HG03378 (cell line): ENCODE data around the gene PPP2R5E.
"Not testable (repeated sequence)": the region's sequence is repeated elsewhere in the genome, so short reads cannot be mapped to it uniquely, and the experiment has no call there.

Experiments used
- ATAC-seq: cut with Tn5 transposase; IDR thresholded peaks from one replicate; pipeline ENCODE4 v1.9.1; 2021; ENCODE audit warnings: mild to moderate bottlenecking, moderate library complexity; ENCODE audit not compliant: unreplicated experiment

PPP2R5E gene

GRCh38 chr14:63543000-63543825, at the start of gene PPP2R5E:
PPP2R5E (minus strand) TSS chr14:63543377; CDS start chr14:63539685, 3,692 bp downstream.
- peak; percentile 94 for ATAC-seq

DNA sequence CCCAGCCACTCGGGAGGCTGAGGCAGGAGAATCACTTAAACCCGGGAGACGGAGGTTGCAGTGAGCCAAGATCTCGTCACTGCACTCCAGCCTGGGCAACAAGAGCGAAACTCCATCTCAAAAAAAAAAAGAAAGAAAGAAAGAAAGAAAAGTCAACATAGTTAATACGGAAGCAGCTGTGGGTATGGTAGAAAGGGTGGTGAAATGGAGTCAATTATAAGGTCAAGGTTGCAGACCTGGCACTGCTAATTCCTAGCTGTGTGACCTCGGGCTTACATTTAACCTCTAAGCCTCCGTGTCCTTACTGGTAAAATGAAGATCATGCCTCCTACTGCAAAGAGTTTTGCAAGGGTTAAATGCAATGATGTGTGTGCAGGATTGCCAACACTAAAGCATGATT, 39.9 kb upstream of the PPP2R5E start:
- not testable (repeated sequence) for ATAC-seq

- ATAC-seq, result no peak
These were observed 38.3 kb upstream of the PPP2R5E start for GRCh38 chr14:63581491-63581890.

DNA sequence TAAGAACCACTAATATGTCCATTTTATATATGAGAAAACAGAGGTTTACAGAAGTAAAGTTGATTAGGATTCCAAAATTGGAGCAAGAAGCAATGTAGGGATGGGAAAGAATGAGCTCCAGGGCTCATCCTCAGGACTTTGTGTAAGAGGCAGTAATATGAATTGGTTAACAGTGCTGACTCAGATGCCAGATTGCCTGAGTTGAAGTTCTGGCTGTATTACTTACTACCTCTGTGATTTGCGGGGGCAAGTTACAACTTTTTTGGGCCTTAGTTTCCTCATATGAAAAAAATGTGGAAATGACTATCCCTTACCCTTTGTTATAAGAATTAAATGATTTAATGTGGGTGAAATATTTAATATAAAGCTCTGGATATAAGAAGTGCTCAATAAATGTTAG, 35.1 kb upstream of the PPP2R5E start:
- no peak for ATAC-seq

DNA sequence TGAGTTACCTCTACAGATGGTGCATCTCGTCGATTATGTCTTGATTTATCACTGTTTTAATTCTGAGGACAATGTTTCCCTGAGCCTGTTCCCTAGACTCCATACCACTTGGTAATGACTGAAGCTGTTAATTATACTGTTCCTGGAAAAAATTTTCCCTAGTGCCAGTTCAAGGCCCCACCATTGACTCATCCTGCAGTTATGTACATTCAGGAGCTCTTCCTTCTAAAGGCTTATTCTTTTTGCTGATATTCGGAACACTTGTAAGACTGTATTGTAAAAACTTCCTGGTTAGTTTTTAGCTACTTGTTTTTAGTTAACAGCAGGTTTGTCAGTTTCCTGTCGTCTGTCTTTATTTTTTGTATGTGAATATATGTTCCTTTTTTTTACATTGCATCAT, 30.4 kb upstream of the PPP2R5E start:
- ATAC-seq, result no peak

DNA sequence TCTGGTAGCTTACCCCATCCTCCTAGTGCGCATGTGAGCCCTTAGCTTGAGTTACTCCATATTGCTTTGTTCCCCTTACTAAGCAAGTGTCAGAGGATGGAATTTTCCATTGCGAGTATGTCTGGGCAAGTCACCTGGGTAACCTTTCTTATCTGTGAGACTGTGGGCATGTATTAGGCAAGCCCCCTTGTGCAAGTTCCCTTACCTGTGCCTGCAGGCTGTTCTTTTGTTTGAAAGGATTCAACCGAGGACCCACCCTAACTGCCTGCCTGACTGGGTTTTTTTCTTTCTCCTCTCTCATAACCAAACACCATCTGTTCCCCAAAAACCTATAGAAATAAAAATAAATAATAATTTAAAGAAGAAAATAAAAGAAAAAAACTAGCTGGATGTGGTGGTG, 22.3 kb upstream of the PPP2R5E start:
- ATAC-seq, result no peak

- no peak for ATAC-seq
These were observed 21.1 kb upstream of the PPP2R5E start for GRCh38 chr14:63564318-63564717.

DNA sequence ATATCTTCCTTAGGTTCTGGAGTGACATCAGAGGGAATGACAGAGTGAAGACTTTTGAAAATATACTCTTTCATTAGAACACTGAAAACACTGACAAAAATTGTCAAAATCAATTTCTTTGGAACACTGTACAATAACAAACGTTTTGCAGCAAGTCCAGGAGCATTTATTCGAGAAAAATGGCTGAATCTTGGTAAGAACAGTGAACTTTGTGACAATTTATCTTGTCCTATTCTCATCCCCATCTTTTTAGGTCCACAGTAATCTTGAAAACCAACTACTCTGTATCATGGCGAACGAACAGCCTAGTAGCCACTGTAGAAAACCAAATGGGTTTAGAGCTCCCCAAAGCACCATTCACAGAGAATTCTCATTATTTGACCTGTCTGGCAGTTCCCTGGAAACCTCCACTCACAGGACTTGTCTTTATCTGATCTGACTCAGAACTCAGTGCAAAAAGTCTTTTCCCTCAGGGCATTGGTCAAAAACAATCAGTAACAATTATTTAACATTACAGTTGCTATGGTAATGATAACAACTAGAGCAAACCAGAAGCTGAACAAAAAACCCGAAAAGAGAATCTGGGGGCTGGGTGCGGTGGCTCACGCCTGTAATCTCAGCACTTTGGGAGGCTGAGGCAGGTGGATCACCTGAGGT, 20.3 kb upstream of the PPP2R5E start:
- no peak for ATAC-seq

GRCh38 chr14:63562405-63562804, 19.2 kb upstream of the PPP2R5E start:
- no peak for ATAC-seq

DNA sequence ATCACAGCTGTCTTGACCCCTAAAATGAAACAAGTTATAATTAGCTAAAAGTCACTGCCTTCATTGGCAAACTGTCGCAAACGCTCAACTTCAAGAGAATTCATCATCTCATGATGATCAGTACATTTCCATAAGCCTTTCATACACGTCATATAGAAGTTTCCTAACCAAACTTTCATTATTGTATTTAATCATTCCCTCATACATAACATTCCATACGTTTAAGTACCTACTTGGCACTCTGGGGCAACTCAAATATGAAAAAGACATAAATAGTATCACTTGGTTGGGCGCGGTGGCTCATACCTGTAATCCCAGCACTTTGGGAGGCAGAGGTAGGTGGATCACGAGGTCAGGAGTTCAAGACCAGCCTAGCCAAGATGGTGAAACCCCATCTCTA, 12.4 kb upstream of the PPP2R5E start:
- no peak for ATAC-seq

DNA sequence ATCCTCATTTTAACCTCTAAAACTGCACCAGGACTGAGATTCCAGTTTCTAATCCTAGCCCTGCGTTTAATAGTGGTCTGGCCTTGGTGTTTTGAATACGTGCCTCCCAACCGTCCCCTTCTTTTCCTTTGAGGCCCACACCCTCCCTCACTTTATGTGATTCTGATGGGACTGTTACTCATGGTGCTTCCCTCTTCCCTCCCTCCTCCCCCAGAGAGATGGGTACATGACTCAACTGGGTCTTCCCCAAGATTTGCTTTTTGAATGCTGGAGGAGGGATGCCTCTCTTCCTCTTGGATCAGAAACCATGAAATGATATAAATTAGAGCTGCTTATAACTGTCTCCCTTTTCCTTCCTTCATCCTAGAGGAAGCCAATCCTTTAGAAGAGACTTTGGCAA, 8.2 kb upstream of the PPP2R5E start:
- no peak for ATAC-seq

- ATAC-seq, result no peak
These were observed 4.7 kb upstream of the PPP2R5E start for GRCh38 chr14:63547798-63548335.

GRCh38 chr14:63545431-63545830, 2.3 kb upstream of the PPP2R5E start:
- no peak for ATAC-seq

GRCh38 chr14:63544591-63545299, 1.6 kb upstream of the PPP2R5E start:
- ATAC-seq, result no peak

GRCh38 chr14:63543826-63544406, 739 bp upstream of the PPP2R5E start:
- peak; percentile 25 for ATAC-seq

DNA sequence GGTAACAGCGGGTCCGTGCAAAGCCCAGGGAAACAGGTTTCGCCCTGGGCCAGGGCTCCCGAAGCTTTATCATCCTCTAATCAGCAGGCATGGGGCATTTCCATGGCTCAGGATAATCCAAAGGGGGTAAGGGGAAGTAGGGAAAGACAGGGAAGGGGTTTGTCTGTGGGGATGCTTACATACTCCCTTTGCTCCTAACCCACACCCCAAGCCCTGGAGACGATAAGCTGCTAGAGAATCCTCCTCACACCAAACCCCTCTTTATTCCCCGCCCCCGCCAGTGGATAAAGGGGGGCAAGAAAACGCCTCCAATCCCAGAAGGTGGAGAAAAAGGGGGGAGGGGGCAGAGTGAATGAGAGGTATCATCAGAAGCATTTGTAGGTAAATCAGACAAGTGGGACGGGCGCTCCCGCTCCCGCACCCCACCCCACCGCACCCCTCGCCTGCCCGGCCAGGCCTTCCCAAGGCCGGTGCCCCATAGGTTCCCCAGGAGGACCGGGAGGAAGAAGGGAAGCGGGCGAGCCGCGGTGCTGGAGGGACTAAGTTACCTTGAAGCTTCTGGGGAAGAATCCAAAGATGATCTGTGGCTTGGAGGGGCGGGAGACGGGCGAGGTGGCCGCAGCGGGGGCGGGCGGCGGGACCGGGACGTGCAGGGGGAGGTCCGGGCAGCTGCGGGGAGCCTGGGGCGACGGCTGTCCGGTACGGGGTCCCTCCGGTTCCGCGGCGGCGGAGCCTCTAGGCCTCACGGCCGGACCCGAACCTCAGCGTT, 762 bp downstream of the PPP2R5E start:
- no peak for ATAC-seq

GRCh38 chr14:63535918-63536317, 7.3 kb downstream of the PPP2R5E start:
- no peak for ATAC-seq

GRCh38 chr14:63533474-63533873, 9.7 kb downstream of the PPP2R5E start:
- ATAC-seq, result no peak

- no peak for ATAC-seq
These were observed 18.5 kb downstream of the PPP2R5E start for GRCh38 chr14:63524537-63525155.
